Peyer's patch (tissue), 4 donors: ENCODE measurements around the gene DOCK9.

Experiments
- CTCF ChIP-seq, 6 experiments: fragments of 450-650 bp in 4 of 6; fragments of 200-600 bp in 2 of 6; sonication (generic) in 1 of 6; IDR thresholded peaks; one replicate each; pipeline ENCODE4 v1.5.1; 2017 to 2019; ENCODE audit warnings: antibody characterized with exemption in 6 of 6, mild to moderate bottlenecking in 3 of 6, moderate library complexity in 1 of 6
- POLR2A ChIP-seq, 2 donors: fragments of 450-650 bp; IDR thresholded peaks; one replicate each; pipeline ENCODE4 v1.5.1; 2017; ENCODE audit warnings: antibody characterized with exemption in 2 of 2, mild to moderate bottlenecking in 2 of 2, moderate library complexity in 2 of 2

GRCh38 chr13:98945863-98946605 lies 31.8 kb downstream of the DOCK9 start:
- TF ChIP-seq CTCF (IDR thresholded peaks at IDR 0.05) (no peak), POLR2A (IDR thresholded peaks at IDR 0.05) (no peak)
